ENCODE data around the gene LINGO1. TPM values are rescaled to one million over a fixed set of nuclear protein-coding genes. Genes with fewer than 3 reads are reported as not detected.

The LINGO1 gene
- total RNA-seq, 2 experiments from 2014 or later, result not detected

GRCh38 chr15:77606142-77607034 is 26.3 kb downstream of the LINGO1 start:
- ChIA-PET POLR2A (no interaction called here), CTCF (no interaction called here)
- no peak overlapping the region for H3K27ac Mint-ChIP-seq
- no peak for DNase-seq
- H3K4me1 Mint-ChIP-seq (ENCODE audit: low read depth), result peaks cover 3% of the 10 kb centered on the region
- H3K27me3 Mint-ChIP-seq, result no peaks in the 10 kb centered on the region
- no peak overlapping the region for H3K4me3 Mint-ChIP-seq
- intact Hi-C loops (cut with micrococcal nuclease), result no loop called here
- no peaks in the 10 kb centered on the region for H3K36me3 Mint-ChIP-seq
- H3K9me3 Mint-ChIP-seq, result no peaks in the 10 kb centered on the region

GRCh38 chr15:77605547-77605946 is 27.2 kb downstream of the LINGO1 start:
- H3K27me3 Mint-ChIP-seq, result no peaks in the 10 kb centered on the region
- no peaks in the 10 kb centered on the region for H3K36me3 Mint-ChIP-seq
- H3K27ac Mint-ChIP-seq, result no peak overlapping the region
- ChIA-PET POLR2A (no interaction called here), CTCF (no interaction called here)
- H3K9me3 Mint-ChIP-seq, result no peaks in the 10 kb centered on the region
- DNase-seq, result no peak
- intact Hi-C loops (cut with micrococcal nuclease), result no loop called here
- H3K4me1 Mint-ChIP-seq (ENCODE audit: low read depth), result peaks cover 3% of the 10 kb centered on the region
- H3K4me3 Mint-ChIP-seq, result no peak overlapping the region

GRCh38 chr15:77604973-77605372 is 27.7 kb downstream of the LINGO1 start:
- no peak for DNase-seq
- no peaks in the 10 kb centered on the region for H3K9me3 Mint-ChIP-seq
- H3K4me3 Mint-ChIP-seq, result no peak overlapping the region
- peaks cover 3% of the 10 kb centered on the region for H3K4me1 Mint-ChIP-seq (ENCODE audit: low read depth)
- ChIA-PET POLR2A (no interaction called here), CTCF (interaction anchor here (1.5 kb wide), 1 partner anchor 29 kb away, joined by 6 read pairs; no protein-coding TSS in a partner anchor)
- H3K27me3 Mint-ChIP-seq, result no peaks in the 10 kb centered on the region
- no peaks in the 10 kb centered on the region for H3K36me3 Mint-ChIP-seq
- H3K27ac Mint-ChIP-seq, result no peak overlapping the region
- intact Hi-C loops (cut with micrococcal nuclease), result no loop called here

DNA sequence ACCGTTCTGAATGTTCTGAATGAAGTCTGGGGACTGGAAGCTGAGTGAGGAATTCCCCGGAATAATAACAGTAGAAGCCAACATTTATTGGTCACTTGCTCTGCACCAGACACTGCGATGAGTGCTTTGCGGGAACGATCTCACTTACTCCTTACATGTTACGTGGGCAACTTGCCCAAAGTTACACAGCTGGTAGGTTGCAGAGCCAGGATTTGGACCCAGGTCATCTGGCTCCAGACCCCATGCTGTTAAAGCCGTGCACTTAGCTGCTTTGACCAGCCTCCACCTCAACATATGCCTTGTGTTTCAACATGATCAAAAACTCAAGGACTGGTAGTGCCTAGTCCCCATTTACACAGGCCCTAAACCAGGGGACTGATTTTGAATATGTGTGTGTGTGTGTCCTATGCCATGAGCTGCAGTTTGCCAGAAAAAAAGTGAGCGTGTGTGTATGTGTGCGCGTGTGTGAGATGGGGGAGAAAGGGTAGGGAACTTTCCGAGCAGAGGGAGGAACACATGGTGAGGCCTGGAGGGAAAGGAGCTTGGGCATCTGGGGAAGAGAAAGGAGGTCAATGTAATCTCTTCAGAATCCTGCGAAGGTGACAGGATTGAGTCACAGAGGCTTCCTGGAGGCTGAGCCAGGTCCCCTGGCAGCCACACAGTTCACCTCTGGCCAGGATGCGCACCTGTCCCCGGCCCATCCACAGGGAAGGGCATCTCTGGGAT is 28.9 kb downstream of the LINGO1 start:
- Mint-ChIP-seq H3K4me1 (ENCODE audit: low read depth) (peaks cover 3% of the 10 kb centered on the region), H3K9me3 (no peaks in the 10 kb centered on the region), H3K27ac (no peak overlapping the region), H3K36me3 (no peaks in the 10 kb centered on the region), H3K27me3 (no peaks in the 10 kb centered on the region), H3K4me3 (no peak overlapping the region)
- intact Hi-C loops (cut with micrococcal nuclease), result no loop called here
- CTCF ChIA-PET, result interaction anchor here (1.0 to 1.5 kb wide), 2 partner anchors 14 to 30 kb away, joined by 3 to 6 read pairs; no protein-coding TSS in a partner anchor
- POLR2A ChIA-PET, result no interaction called here
- DNase-seq, result no peak

DNA sequence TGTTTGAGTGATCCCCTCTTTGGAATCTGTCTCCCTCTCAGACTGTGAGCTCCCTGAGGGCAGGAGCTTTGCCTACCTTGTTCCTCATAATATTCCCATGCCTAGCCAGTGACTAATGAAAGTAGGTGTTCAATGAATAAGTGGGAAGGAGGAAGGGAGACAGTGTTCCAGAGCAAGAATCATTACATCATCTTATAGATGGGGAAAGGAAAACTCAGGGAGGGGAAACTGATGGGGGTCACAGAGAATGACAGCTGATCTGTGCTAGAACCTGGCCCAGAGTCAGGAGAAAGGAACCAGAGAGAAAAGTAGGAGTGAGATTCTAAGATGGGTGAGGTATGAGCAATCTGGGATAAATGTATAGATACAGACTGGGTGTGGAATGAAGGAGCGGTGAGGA is 29.9 kb downstream of the LINGO1 start:
- H3K27me3 Mint-ChIP-seq, result no peaks in the 10 kb centered on the region
- H3K4me1 Mint-ChIP-seq (ENCODE audit: low read depth), result peaks cover 3% of the 10 kb centered on the region
- intact Hi-C loops (cut with micrococcal nuclease), result no loop called here
- ChIA-PET POLR2A (no interaction called here), CTCF (no interaction called here)
- no peaks in the 10 kb centered on the region for H3K36me3 Mint-ChIP-seq
- no peak overlapping the region for H3K27ac Mint-ChIP-seq
- no peak overlapping the region for H3K4me3 Mint-ChIP-seq
- no peak for DNase-seq
- no peaks in the 10 kb centered on the region for H3K9me3 Mint-ChIP-seq

- H3K36me3 Mint-ChIP-seq, result no peaks in the 10 kb centered on the region
- no peaks in the 10 kb centered on the region for H3K27me3 Mint-ChIP-seq
- intact Hi-C loops (cut with micrococcal nuclease), result no loop called here
- H3K9me3 Mint-ChIP-seq, result no peaks in the 10 kb centered on the region
- ChIA-PET POLR2A (no interaction called here), CTCF (no interaction called here)
- H3K4me3 Mint-ChIP-seq, result no peak overlapping the region
- no peak overlapping the region for H3K27ac Mint-ChIP-seq
- peaks cover 1% of the 10 kb centered on the region for H3K4me1 Mint-ChIP-seq (ENCODE audit: low read depth)
- peak; percentile 12 for DNase-seq
Measured at GRCh38 chr15:77599899-77600298, 32.8 kb downstream of the LINGO1 start.

GRCh38 chr15:77599357-77599756 is 33.4 kb downstream of the LINGO1 start:
- no peak for DNase-seq
- CTCF ChIA-PET, result no interaction called here
- Mint-ChIP-seq H3K27ac (no peak overlapping the region), H3K4me3 (no peak overlapping the region), H3K9me3 (no peaks in the 10 kb centered on the region), H3K4me1 (ENCODE audit: low read depth) (no peaks in the 10 kb centered on the region), H3K27me3 (no peaks in the 10 kb centered on the region), H3K36me3 (no peaks in the 10 kb centered on the region)
- intact Hi-C loops (cut with micrococcal nuclease), result no loop called here
- POLR2A ChIA-PET, result no interaction called here

DNA sequence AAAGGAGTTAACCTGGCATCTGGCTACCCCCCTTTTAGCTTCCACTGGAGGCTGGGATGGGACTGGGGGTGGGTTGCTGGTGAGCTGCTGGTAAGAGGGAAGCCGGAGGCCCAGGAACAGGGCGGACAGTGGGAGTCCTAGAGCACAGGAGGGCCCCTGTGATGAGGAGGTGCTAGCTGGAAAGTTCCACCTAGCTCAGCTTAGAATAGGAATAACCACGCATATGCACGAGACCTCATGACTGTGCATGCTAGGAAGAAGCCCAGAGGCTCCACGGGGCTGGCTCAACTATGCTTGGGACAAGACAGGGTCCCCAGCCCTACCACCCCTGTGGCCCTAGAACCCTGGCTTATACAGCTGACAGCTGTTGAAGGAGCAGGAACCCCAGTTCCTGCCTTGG is 34.1 kb downstream of the LINGO1 start:
- Mint-ChIP-seq H3K27ac (no peak overlapping the region), H3K4me3 (no peak overlapping the region), H3K9me3 (no peaks in the 10 kb centered on the region), H3K4me1 (ENCODE audit: low read depth) (no peaks in the 10 kb centered on the region), H3K27me3 (no peaks in the 10 kb centered on the region), H3K36me3 (no peaks in the 10 kb centered on the region)
- POLR2A ChIA-PET, result no interaction called here
- DNase-seq, result no peak
- intact Hi-C loops (cut with micrococcal nuclease), result no loop called here
- CTCF ChIA-PET, result no interaction called here

DNA sequence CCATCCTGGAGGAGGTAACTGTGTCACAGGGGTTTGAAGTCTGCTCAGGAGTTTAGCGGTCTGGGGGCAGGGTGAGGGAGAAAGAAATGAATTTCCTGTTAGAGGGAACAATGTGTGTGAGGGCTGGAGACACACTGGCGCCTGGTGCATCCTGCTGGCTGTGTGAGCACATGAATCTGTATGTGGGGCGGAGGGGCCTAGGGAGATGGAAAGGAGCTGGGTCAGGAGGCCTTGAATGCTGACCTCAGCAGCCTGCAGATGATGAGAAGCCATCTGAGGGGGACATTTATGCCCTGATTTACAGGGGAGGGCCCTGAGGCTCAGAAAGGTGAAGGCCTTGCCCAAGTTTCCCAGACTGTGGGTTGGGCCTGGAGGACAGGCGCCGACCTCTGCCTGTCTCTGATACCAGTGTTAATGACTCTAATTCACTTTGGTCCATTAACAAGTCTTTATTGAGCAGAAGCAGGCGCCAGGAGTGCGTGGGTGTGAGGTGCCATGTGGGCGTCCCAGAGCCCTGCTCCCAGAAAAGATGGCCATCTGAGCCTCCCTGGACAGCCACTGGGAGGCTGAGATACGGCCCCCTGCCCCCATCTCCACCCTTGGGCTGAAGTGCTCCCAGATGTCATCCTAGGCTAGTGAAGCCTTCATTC is 34.8 kb downstream of the LINGO1 start:
- H3K4me3 Mint-ChIP-seq, result no peak overlapping the region
- ChIA-PET CTCF (no interaction called here), POLR2A (no interaction called here)
- intact Hi-C loops (cut with micrococcal nuclease), result no loop called here
- no peaks in the 10 kb centered on the region for H3K4me1 Mint-ChIP-seq (ENCODE audit: low read depth)
- H3K27ac Mint-ChIP-seq, result no peak overlapping the region
- DNase-seq, result no peak
- no peaks in the 10 kb centered on the region for H3K9me3 Mint-ChIP-seq
- H3K27me3 Mint-ChIP-seq, result no peaks in the 10 kb centered on the region
- H3K36me3 Mint-ChIP-seq, result no peaks in the 10 kb centered on the region

DNA sequence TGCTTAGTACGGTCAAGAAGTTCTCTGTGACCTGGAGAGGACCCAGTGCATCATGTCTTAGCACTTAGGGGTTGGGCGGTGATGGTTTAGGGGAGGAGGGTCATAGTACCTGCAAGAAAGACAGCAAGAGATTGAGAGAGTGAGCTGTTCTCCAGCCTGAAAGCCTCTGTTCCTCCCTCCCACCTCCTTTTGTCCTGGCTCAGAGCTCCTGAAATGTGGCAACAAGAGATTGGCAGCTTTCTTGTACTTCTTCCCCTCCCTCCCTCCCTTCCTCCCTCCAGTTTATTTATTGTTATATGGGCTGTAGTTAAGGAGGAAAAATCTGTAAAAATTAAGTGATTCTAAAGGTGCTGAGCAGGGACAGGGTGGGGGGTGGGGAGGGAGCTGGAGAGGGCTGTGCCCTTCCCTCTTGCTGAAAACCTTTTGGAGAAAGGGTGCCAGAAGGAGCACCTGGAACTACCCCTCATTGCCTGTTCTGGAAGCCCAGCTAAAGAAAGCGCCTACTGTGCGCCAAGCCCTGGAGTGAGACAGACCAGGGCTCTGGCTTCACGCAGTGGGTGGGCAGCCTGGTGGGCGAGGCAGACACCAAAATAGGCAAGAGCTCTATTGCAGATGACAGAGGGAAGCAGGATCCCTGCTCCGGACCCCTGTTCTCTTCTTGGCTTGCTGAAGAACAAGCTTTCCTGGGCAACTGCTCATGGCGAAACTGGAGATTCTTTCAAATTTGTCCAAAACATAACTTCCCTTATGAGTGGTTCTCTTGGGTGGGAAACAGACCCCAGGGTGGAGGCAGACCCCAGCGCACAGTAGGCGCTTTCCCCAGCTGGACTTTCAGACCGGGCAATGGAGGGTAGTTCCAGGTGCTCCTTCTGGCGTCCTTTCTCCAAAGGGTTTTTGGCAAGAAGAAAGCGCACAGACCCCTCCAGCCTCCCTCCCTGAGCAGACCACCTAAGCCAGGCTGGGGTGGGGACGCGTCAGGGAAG is 35.6 kb downstream of the LINGO1 start:
- ChIA-PET CTCF (no interaction called here), POLR2A (no interaction called here)
- no peaks in the 10 kb centered on the region for H3K9me3 Mint-ChIP-seq
- peaks cover 3% of the 10 kb centered on the region for H3K27me3 Mint-ChIP-seq
- intact Hi-C loops (cut with micrococcal nuclease), result no loop called here
- DNase-seq, result no peak
- no peaks in the 10 kb centered on the region for H3K36me3 Mint-ChIP-seq
- H3K4me3 Mint-ChIP-seq, result no peak overlapping the region
- no peaks in the 10 kb centered on the region for H3K4me1 Mint-ChIP-seq (ENCODE audit: low read depth)
- H3K27ac Mint-ChIP-seq, result no peak overlapping the region

- CTCF ChIA-PET, result no interaction called here
- Mint-ChIP-seq H3K4me1 (ENCODE audit: low read depth) (no peaks in the 10 kb centered on the region), H3K36me3 (no peaks in the 10 kb centered on the region), H3K27me3 (peaks cover 3% of the 10 kb centered on the region), H3K27ac (no peak overlapping the region), H3K4me3 (no peak overlapping the region), H3K9me3 (no peaks in the 10 kb centered on the region)
- POLR2A ChIA-PET, result no interaction called here
- intact Hi-C loops (cut with micrococcal nuclease), result no loop called here
- no peak for DNase-seq
Measured at GRCh38 chr15:77595231-77595630, 37.5 kb downstream of the LINGO1 start.

DNA sequence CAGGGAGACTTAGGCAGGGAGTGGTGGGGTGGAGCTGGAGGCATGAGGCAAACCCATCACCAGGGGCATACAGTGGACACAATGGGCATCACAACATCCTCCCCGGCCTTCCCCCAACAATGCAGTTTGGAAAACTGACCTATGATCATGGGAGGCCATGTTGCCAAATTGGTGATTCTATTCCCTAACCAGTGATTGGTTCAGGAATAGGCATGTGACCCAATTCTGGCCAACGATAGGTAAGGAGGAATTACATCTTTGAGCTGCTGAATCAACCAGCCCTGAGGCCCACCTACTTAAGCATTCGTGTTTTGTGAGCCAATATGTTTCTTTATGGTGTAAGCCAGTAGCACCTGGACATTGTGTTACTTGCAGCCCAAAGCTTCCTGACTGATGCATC is 40.0 kb downstream of the LINGO1 start:
- Mint-ChIP-seq H3K27me3 (peaks cover 3% of the 10 kb centered on the region), H3K9me3 (no peaks in the 10 kb centered on the region), H3K27ac (no peak overlapping the region), H3K4me1 (ENCODE audit: low read depth) (no peaks in the 10 kb centered on the region), H3K4me3 (no peak overlapping the region), H3K36me3 (no peaks in the 10 kb centered on the region)
- no peak for DNase-seq
- ChIA-PET CTCF (no interaction called here), POLR2A (no interaction called here)
- intact Hi-C loops (cut with micrococcal nuclease), result no loop called here

Measured in activated CD4-positive, alpha-beta memory T cell treated with anti-CD3 and anti-CD28 coated beads for 36 hours (primary cell).